GM19238 (cell line): ENCODE measurements around the gene KLHL25.
"Not testable (repeated sequence)": the region's sequence is repeated elsewhere in the genome, so short reads cannot be mapped to it uniquely, and the experiment has no call there.

Experiments
- DNase-seq: peaks from one replicate; pipeline ENCODE4 v3.0.0; 2011; ENCODE audit warnings: low spot score; ENCODE audit not compliant: insufficient read length

The KLHL25 gene, protein sequence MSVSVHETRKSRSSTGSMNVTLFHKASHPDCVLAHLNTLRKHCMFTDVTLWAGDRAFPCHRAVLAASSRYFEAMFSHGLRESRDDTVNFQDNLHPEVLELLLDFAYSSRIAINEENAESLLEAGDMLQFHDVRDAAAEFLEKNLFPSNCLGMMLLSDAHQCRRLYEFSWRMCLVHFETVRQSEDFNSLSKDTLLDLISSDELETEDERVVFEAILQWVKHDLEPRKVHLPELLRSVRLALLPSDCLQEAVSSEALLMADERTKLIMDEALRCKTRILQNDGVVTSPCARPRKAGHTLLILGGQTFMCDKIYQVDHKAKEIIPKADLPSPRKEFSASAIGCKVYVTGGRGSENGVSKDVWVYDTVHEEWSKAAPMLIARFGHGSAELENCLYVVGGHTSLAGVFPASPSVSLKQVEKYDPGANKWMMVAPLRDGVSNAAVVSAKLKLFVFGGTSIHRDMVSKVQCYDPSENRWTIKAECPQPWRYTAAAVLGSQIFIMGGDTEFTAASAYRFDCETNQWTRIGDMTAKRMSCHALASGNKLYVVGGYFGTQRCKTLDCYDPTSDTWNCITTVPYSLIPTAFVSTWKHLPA

DNA sequence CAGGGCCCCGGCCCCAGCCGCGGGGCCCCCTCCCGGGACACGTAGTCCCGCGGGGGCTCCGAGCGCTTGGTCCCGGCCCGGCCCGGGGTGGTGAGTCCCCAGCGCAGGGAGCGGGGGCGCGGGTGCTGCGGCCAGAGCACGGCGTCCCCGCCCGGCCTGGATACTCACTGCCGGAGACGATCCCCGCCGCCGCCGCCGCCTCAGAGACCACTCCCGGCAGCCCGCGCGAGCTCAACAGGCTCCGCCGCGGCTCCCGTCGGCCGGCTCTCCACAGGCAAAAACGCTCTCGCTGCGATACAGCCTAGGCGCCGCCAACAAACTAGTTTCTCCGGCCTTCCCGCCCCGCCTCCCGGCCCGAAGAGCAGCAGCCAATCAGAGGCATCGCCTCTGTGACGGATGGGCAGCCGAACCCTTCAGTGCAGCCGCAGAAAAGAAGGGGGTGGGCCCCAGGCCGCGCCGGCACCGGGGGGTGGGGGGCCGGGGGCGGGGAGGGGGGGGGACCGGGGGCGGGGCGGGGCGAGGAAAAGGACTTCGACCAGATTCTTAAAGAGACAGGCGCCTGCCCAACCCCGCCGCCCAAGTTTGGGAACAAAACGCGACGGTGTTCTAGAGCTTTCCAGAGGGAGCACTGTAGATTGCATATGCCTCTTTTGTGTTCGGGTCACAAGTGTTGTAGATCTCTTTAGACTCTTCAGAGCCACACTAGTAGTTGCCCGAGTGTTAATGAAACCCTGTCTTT, at the start of gene KLHL25:
KLHL25 (minus strand) TSS at position 328 of the 739 bp plus-strand sequence. CDS start 25,115 bp downstream, outside the sequence.
- DNase-seq: peak; percentile 98

DNA sequence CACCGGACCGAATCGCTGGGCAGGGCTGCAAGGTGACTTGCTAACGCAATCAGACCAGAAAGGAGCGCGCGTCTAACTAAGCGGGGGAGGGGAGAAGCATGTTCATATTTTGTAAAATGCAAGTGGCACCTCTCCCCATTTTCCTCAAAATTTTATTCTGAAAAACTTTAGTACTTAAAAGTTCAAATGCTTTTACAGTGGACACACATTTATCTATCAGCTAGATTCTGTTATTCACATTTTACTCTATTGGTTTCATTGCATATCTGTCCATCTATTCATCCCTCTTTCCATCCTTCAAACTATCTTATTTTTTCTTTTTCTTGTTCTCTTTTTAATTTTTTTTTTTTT, 46.1 kb upstream of the KLHL25 start:
- DNase-seq: no peak

DNA sequence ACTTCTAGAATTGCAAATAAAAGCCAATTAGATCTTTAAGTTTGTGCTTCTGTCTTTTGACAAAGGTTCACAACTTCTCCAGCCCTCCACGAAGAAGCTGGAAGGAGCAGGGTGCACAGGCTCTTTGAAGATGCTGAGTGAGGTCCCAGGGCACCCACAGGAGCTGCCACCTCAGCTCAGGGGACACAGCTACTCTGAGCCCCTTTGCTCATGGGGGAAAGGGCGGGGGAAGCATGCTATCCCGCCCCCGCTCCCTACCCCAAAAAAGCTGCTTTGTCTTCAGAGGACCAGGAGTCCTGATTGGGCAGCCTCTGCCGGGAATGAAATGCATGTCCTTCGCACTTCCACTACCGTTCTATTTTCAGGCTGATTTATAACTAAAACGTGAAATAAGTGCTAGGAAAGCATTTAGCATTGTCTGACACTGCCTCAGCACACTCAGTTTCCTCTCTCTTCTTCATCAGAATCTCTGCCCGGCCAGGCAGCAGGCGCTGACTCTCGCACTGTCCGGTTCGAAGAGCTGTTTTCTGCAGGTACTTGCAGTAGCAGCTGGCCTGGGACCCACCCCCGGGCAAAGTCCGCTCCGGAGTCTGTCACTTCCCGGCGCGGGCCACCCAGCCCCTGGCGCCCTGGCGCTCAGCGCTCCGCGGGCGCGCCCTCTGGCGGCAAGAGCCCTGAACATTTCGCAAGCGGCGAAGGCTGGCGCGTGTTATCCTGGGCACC, 45.5 kb upstream of the KLHL25 start:
- peak; percentile 83 for DNase-seq

DNA sequence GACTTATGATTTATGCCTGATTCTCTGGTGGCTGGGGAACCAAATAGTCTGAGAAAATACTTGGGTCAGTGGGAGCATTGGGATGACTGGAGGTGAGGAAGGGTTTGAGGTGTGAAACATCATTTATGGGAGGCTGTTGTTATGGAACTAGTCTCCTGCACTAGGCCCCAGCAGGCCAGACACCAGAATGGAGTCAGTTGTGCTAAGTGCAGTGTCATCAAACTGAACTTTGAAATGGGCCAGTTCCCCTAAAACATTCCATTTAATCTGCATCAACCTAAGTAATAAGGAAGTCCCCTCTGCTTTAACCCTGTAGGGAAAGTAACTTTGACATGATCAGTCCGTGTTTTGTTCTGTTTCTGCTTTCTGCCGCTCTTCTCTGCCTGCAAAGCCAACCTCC, 44.9 kb upstream of the KLHL25 start:
- no peak for DNase-seq

DNA sequence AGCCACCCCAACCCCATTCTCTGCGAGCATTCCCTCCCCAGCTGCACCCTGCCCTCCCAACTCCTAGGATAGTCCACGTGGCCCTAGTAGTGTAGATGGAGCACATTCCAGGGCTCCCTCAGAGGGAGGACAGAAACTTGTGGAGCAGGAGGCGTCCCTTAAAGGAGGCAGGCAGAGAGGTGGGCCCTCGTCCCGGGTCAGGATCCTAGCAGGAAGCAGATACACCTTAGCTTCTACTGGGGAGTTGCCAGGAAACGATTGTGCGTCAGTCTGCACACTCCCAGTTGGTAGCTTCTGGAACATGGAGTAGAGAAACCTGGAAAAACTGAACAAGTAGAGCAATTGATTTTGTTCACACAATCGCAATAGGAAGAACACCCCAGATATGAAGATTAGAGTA, 43.9 kb upstream of the KLHL25 start:
- DNase-seq: no peak

DNA sequence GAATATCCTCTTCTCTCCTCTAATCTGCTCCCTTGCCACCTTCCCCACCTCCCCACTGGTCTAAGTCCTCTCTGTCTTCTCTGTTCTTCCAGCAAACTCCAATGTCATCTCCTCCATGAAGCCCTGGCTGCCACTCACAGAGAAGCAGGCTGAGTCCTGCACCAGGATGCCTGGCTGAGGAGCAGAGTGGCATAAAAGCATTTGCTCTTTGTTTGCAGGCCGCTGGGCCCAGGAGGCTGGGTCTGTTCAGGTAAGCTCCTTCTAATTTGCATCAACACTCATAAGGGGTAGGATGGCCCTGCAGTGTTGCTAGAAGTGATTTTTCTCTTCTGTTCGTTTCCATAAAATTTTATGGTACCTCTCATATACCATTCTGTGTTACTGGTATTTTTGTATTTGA, 43.2 kb upstream of the KLHL25 start:
- no peak for DNase-seq

DNA sequence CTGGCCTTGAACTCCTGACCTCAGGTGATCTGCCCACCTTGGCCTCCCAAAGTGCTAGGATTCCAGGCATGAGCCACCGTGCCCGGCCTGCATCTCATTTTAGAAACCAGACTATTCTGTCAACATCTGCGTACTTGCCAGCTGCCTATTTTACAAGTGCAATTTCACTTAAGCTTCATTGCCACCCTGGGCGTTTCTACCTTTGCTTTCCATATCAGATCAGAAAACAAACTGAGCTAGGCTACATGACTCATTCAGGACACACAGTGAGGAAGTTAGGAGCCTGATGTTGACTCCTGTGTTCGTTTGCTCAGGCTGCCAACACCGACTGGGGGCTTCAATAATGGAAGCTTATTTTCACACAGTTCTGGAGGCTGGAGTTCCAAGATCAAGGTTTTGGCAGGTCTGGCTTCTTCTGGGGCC, 42.3 kb upstream of the KLHL25 start:
- DNase-seq: no peak

DNA sequence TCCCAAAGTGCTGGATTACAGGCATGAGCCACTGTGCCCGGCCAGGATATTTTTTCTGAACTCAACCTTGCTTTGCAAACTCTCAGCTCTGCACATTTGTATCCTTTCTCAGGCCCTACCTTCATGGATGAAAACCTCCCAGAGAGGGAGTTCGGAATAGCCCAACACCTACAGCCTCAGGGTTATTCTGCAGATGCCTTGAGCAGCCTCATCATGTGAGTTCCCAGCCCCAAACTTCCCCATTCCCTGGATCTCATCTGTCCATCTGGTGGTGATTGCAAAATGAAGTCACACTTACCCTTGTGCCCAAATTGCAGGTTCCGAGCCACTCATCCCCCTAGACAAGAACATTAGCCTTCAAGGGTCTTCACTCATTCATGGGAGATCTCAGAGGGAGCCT, 39.9 kb upstream of the KLHL25 start:
- no peak for DNase-seq

DNA sequence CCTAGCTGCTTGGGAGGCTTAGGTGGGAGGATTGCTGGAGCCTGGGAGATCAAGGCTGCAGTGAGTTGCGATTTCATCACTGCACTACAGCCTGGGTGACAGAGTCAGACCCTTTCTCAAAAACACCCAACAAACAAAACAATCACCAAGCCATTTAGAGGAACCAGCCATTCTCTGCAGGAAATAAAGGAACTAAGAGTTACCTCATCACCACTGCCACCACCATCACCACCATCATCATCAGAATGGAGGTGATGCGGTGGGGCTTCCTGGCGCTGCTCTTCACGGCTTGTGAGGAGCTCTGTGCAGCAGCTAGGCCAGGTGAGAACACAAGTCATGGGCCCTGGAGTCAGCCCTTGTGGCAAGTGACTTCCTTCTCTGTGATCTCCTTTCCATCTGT, 37.7 kb upstream of the KLHL25 start:
- no peak for DNase-seq

DNA sequence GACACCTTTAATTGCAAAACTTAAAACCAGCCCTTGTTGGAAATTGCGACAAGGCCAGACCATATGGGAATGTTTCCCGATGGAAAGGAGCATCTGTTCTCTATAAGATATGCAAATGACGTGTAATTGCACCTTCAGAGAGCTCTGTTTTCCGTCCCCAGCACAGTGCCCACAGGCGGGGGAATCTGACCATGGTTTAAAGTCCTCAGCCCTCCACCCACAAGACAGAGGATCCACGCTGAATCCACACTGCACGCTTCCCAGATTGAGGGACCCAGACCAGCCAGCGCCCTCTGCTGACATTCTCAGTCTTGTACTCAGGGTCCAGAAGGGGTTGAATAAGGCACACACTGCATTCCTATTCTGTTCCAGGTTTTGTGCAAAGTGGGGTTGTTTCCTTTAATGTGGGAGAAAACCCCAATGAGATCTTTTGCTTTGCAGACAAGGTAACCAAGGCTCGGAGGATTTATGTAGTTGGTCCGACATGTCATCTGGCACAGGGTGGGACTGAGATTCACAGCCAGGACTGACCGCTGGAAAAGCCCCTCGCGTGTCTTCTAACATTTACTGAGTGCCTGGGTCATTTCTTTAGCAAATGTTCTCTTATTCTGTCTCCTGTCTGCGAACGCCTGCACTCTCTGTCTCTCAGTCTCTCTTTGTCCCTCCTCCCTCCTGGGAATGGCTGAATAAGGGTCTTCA, 36.8 kb upstream of the KLHL25 start:
- DNase-seq: no peak

DNA sequence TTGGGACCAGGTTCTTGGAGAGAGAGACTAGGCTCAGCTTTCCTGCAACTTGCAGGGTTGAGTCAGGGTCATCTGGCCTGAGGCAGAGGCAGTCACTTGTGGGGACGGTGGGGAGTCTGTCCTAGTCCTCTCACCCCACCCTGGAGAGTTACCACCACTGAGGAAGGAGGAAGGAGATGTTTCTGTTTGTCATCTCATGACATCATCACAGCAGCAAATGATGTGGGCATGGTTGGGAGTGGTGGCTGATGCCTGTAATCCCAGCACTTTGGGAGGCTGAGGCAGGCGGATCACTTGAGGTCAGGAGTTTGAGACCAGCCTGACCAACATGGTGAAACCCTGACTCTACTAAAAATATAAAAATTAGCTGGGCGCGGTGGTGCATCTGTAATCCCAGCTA, 35.0 kb upstream of the KLHL25 start:
- DNase-seq: not testable (repeated sequence)

DNA sequence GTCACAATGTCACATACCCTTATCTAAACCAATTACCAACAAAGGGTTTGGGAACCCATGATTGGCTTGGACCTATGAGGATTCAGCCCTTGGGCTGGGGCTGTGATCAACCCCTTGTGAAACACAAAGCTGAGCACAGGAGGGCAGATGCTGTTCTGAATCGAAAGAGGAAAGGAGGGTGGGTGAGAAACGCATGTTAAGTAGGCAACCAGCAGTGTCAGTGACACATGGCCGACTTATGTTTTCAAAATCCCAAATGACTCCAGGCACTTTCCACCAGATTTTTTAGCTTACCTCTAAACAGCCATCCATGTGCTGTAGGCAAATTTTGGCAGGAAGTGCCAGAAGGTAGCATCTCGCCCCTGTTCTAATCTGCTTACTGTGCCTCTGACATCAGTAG, 34.1 kb upstream of the KLHL25 start:
- no peak for DNase-seq

DNA sequence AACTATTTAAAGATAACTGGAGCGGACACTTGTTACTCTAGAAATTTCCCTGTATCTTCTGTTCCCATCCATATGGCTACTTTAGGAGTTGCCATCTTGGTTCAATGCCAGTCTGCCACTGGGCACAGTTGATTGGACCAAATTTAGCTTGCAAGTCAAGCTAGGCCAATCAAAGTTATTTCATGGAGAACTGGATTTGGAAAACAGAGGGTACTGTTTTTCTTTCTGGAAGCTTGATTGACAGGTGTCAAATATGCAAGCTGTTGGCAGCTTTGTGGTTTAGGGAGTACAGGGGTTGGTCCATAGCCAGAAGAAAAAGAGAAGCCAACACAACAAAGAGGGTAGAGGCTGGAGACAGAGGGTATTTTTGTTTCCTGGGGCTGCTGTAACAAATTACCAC, 33.4 kb upstream of the KLHL25 start:
- DNase-seq: no peak

DNA sequence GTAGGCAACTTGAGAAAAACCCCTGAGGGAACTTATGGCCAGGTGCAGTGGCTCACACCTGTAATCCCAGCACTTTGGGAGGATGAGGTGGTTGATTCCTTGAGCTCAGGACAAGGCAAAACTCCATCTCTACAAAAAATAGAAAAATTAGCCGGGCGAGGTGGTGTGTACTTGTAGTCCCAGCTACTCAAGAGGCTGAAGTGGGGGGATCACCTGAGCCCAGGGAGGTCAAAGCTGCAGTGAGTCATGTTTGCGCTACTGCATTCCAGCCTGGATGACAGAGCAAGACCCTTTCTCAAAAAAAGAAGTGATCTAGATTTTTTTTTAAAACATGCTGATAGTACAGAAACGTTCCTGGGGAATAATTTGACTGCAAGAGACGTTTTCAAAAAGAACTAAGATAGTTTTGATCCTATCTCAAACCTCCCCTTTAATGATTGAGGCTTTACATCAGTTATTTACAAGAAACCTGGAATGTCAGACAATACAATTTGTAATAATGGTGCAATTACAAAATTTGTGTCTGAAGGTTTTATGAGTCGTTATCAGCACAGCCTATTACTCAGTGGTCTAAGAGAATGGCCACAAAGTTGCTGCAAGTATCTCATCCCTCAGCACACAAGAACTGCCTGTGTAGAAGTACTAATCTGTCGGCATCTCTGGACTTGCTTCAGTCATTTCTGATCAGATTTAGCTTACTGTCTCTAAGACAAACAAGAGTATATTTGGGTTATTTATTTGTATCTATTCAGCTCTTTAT, 32.2 kb upstream of the KLHL25 start:
- no peak for DNase-seq

DNA sequence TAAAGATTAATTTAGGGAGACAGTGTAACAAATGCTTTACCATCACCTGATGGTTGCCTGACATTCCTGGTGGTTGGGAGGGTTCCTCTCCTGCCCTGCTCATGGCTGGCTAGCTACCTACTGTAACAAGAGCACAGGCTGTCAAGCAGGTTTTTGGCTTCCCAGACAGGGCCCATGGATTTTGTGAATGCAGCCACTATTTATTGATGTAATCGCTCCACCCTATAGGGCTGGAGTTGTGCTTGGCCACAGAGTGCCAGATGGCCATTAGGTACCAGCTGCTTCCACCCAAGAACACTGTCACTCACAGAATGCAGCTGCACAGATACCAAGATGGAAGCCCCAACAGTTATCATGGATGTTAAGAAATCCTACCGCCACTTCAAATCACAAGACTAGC, 31.0 kb upstream of the KLHL25 start:
- no peak for DNase-seq

DNA sequence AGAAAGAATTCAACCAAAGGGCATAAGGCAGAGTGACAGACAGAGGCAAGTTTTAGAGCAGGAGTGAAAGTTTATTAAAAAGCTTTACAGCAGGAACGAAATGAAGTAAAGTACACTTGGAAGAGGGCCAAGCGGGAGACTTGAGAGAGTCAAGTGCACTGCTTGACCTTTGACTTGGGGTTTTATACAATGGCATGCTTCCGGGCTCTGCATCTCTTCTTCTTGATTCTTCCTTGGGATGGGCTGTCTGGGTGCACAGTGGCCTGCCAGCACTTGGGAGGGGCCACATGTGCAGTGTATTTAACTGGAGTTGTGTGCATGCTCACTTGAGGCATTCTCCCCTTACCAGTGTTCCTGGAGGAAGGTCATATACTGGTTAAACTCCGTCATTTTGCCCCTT, 30.4 kb upstream of the KLHL25 start:
- no peak for DNase-seq

DNA sequence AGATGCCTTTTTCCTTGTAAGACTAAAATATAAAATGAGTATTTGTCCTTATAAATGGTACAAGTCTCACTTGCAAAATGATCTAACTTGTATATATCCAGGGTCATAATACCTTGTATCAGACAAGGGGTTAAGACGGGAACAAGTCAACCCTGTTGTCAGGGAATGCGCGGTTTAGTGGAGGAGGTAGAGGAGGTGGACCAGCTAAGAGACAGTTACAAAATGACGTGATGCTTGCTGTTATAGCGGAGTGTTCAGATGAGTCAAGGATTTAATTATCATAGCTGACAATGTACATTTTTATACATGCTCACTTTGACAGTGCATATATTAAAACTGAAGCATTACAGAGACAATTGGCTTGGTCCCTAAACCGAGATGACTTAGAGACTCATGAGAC, 26.8 kb upstream of the KLHL25 start:
- DNase-seq: no peak

DNA sequence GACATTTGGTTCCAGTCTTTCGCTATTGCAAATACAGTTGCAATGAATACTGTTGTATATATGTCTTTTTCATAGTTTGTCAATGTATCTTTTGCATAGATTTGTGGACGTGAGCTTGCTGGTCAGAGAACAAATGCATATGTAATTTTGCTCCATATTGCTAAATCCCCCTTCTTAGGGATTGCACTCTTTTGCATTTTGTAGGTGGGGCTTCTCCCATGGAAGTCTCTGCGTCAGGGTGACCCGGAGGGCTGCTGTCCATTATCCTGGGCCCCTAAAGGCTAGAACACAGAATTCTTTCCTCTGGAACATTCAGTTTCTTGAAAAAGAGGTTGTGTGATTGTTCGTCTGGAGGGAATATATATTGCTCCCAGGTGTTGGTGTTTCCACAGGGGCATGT, 25.2 kb upstream of the KLHL25 start:
- no peak for DNase-seq

DNA sequence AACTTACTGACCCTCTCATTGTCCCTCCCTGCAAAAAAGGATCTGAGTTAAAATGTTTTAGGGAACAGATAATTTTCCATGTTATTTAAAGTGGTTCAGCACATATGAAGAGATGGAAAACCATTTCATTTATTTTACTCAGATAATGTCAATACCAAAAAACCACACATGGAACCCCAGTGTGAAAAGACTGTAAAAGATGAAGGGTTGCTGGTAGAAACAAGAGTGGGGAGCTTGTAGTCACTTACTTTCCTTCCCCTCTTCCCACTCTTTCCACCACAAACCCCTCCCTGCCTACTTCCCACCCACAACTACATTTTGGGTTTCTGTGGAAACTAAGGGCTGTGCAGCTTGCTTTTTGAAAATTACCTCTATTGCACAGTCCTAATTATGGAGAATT, 18.5 kb upstream of the KLHL25 start:
- DNase-seq: no peak

DNA sequence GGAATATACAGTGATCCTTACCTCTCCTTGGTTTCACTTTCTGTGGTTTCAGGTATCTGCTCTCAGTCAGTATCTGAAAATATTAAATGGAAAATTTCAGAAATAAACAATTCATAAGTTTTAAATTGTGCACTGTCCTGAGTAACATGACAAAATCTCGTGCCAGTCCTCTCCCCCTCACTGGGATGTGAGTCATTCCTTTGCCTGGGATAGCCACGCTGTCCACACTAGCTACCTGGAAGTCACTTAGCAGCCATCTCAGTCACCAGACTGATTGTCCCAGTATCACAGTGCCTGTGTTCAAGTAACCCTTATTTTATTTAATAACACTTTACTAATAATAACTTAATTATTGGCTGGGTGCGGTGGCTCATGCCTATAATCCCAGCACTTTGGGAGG, 15.3 kb upstream of the KLHL25 start:
- no peak for DNase-seq

DNA sequence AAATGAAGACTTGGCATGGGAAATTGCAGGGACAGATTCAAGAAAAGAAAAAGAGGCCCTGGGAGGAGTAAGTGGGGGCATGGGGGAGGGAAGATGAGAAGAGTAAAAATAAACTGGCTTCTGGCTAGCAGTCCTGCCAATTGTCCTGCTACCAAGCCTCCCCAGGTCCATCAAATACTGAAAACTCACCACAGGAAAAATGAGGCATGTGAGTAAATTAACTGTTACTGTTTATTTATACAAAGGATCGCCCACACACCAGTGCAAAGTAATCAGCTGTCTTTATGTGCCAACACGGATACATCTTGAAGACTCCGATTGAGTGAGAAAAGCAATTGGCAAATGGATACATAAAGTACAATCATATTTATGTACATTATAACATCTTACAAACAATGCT, 10.7 kb upstream of the KLHL25 start:
- DNase-seq: no peak
